ENCODE data around the gene TGFBI.

DNA sequence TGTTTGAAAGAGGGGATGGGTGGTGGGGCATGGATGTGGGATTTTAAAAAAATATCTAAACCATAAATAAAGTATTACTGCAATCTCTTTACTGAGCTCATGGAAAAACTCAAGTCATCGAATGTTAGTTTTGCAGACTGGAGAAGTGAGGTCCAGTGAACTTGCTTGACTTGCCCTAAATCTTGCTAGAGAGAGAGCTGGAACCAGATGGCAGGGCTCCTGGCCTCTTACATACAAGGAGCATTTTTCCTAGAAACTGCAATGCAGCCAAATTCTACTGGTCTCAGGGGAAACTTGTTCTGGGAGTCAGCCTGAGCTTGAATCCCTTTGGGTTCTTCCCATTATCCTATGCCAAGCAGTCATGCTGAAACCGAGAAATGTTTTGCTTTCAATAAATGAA lies 2.9 kb upstream of the TGFBI start:
- no peak for TF ChIP-seq CTCF (IDR thresholded peaks at IDR 0.05; ENCODE audit: low read depth, low read length, poor library complexity, severe bottlenecking)
- no peak for TF ChIP-seq EZH2phosphoT487 (IDR thresholded peaks at IDR 0.05; ENCODE audit: borderline replicate concordance, low read length)

Data from DOHH2 (cell line).